RWPE2 (cell line): ENCODE data around the gene CHST9.

Experiments used
- ATAC-seq: fragments of 200-7000 bp; cut with Tn5 transposase; 3 replicates; pipeline ENCODE4 v1.9.1; 2021; ENCODE audit warnings: low read depth
- DNase-seq: peaks from one replicate; pipeline ENCODE4 v3.0.0-alpha.2; 2020; ENCODE audit warnings: low spot score
- H3K27ac ChIP-seq: fragments of 450-650 bp; 2 replicates; pipeline ENCODE4 v1.5.1; 2017; ENCODE audit warnings: mild to moderate bottlenecking; ENCODE audit not compliant: poor library complexity, severe bottlenecking
- H3K27me3 ChIP-seq: fragments of 250-450 bp; sonication (Bioruptor Pico); 2 replicates; pipeline ENCODE4 v1.5.1; 2021; ENCODE audit warnings: mild to moderate bottlenecking, moderate library complexity; ENCODE audit not compliant: insufficient read depth, poor library complexity, severe bottlenecking
- H3K36me3 ChIP-seq: fragments of 250-450 bp; sonication (Bioruptor Pico); 2 replicates; pipeline ENCODE4 v1.5.1; 2020; ENCODE audit warnings: low read depth, mild to moderate bottlenecking, moderate library complexity
- H3K4me1 ChIP-seq: fragments of 250-450 bp; sonication (Bioruptor Pico); 2 replicates; pipeline ENCODE4 v1.5.1; 2021; ENCODE audit warnings: mild to moderate bottlenecking, moderate library complexity; ENCODE audit not compliant: insufficient read depth, poor library complexity, severe bottlenecking
- H3K4me3 ChIP-seq: fragments of 250-450 bp; sonication (Bioruptor Pico); 2 replicates; pipeline ENCODE4 v1.5.1; 2021; ENCODE audit warnings: mild to moderate bottlenecking, moderate library complexity; ENCODE audit not compliant: severe bottlenecking
- H3K9me3 ChIP-seq: fragments of 250-450 bp; sonication (Bioruptor Pico); 2 replicates; pipeline ENCODE4 v1.5.1; 2021; ENCODE audit warnings: mild to moderate bottlenecking, moderate library complexity; ENCODE audit not compliant: severe bottlenecking
- CTCF ChIP-seq: fragments of 450-650 bp; IDR thresholded peaks from one replicate; pipeline ENCODE4 v1.5.1; 2017; ENCODE audit warnings: mild to moderate bottlenecking, moderate library complexity; ENCODE audit not compliant: poor library complexity, severe bottlenecking

Gene CHST9

GRCh38 chr18:27144672-27145071 lies 40.4 kb downstream of the CHST9 start:
- no peak for DNase-seq
- Histone ChIP-seq H3K4me1 (no peaks in the 10 kb centered on the region), H3K36me3 (no peaks in the 10 kb centered on the region), H3K27ac (no peak overlapping the region), H3K27me3 (no peaks in the 10 kb centered on the region), H3K4me3 (no peak overlapping the region), H3K9me3 (no peaks in the 10 kb centered on the region)
- TF ChIP-seq CTCF: no peak
- no peak for ATAC-seq

GRCh38 chr18:27143580-27144287 lies 41.4 kb downstream of the CHST9 start:
- Histone ChIP-seq H3K36me3 (no peaks in the 10 kb centered on the region), H3K9me3 (no peaks in the 10 kb centered on the region), H3K4me3 (no peak overlapping the region), H3K4me1 (no peaks in the 10 kb centered on the region), H3K27ac (no peak overlapping the region), H3K27me3 (no peaks in the 10 kb centered on the region)
- TF ChIP-seq CTCF: no peak
- DNase-seq (no peak), ATAC-seq (no peak)

- H3K4me3 ChIP-seq: no peak overlapping the region
- no peaks in the 10 kb centered on the region for H3K4me1 ChIP-seq
- ATAC-seq (no peak), DNase-seq (no peak)
- H3K36me3 ChIP-seq: no peaks in the 10 kb centered on the region
- no peak for TF ChIP-seq CTCF
- H3K9me3 ChIP-seq: no peaks in the 10 kb centered on the region
- H3K27ac ChIP-seq: no peak overlapping the region
- no peaks in the 10 kb centered on the region for H3K27me3 ChIP-seq
These were observed 42.2 kb downstream of the CHST9 start for GRCh38 chr18:27142891-27143290.

DNA sequence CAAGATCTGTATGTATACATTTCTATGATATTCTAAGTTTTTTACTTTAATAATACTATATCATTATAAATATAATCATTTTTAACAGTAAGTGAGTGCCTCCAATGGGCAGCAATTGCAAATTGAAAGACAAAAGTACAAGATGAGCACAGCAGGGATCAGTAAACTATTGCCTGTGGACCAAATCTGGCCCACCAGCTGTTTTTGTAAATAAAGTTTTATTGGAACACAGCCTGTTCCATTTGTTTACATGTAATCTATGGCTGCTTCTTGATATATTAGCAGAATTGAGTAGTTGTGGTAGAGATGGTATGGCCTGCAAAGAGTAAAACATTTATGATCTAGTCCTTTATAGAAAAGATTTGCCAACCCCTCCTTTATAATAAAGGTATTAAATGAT lies 43.2 kb downstream of the CHST9 start:
- DNase-seq (no peak), ATAC-seq (no peak)
- no peak for TF ChIP-seq CTCF
- no peaks in the 10 kb centered on the region for H3K27me3 ChIP-seq
- H3K9me3 ChIP-seq: no peaks in the 10 kb centered on the region
- H3K36me3 ChIP-seq: no peaks in the 10 kb centered on the region
- no peak overlapping the region for H3K4me3 ChIP-seq
- no peaks in the 10 kb centered on the region for H3K4me1 ChIP-seq
- no peak overlapping the region for H3K27ac ChIP-seq

- H3K9me3 ChIP-seq: no peaks in the 10 kb centered on the region
- H3K36me3 ChIP-seq: no peaks in the 10 kb centered on the region
- no peak for ATAC-seq
- H3K4me1 ChIP-seq: peaks cover 15% of the 10 kb centered on the region
- no peaks in the 10 kb centered on the region for H3K27me3 ChIP-seq
- DNase-seq: no peak
- no peak overlapping the region for H3K4me3 ChIP-seq
- no peak for TF ChIP-seq CTCF
- H3K27ac ChIP-seq: no peak overlapping the region
These were observed 47.0 kb downstream of the CHST9 start for GRCh38 chr18:27138079-27138478.
